ENCODE measurements around the gene RPL27A.

The RPL27A gene

DNA sequence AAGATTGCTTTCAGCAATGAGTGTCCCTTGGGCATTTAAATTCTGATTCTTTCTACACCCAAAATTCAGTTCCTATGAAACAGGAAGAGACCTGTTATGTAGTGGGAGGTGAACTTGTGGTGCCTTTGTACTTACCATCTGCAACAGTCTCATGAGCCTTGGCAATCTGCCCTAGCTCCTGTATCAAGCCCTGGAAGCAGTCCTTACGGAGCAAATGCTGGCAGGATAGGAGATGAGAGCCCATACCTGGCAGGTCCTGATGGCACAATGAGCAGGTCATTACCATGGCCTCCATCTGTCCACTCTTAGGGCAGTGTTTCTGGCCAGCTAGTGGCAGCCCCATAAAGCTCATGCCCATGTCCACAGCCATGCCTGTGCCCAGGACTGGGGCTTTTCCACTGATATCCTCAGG, 10.9 kb upstream of the RPL27A start:
- Histone ChIP-seq H3K36me3 (ENCODE audit: control insufficient read depth in 1 of 2, insufficient read depth in 2 of 2, low read length in 2 of 2) (peaks cover 11 to 14% of the 10 kb centered on the region in 2 donors), H3K4me1 (ENCODE audit: control insufficient read depth in 1 of 2, insufficient read depth in 2 of 2, low read length in 2 of 2) (peaks cover 8% of the 10 kb centered on the region in 2 donors), H3K27me3 (ENCODE audit: control insufficient read depth in 1 of 2, insufficient read depth in 2 of 2, low read length in 2 of 2) (no peaks in the 10 kb centered on the region), H3K4me3 (ENCODE audit: low read depth in 1 of 2, low read length in 2 of 2) (no peak overlapping the region), H3K27ac (ENCODE audit: low read depth, low read length) (peak overlapping the region; percentile 62), H3K9me3 (ENCODE audit: control insufficient read depth in 1 of 2, low read length in 2 of 2) (no peaks in the 10 kb centered on the region), H3K9ac (ENCODE audit: low read depth in 1 of 2, low read length in 2 of 2) (peak overlapping the region in 1 of 2 donors; percentile 6)

GRCh38 chr11:8672346-8672745, 10.2 kb upstream of the RPL27A start:
- no peak overlapping the region for H3K27ac ChIP-seq (ENCODE audit: low read depth, low read length)
- H3K9ac ChIP-seq (ENCODE audit: low read depth in 1 of 2, low read length in 2 of 2), result no peak overlapping the region
- H3K4me1 ChIP-seq (ENCODE audit: control insufficient read depth in 1 of 2, insufficient read depth in 2 of 2, low read length in 2 of 2), result peaks cover 8% of the 10 kb centered on the region in 2 donors
- no peaks in the 10 kb centered on the region for H3K9me3 ChIP-seq (ENCODE audit: control insufficient read depth in 1 of 2, low read length in 2 of 2)
- no peak overlapping the region for H3K4me3 ChIP-seq (ENCODE audit: low read depth in 1 of 2, low read length in 2 of 2)
- no peaks in the 10 kb centered on the region for H3K27me3 ChIP-seq (ENCODE audit: control insufficient read depth in 1 of 2, insufficient read depth in 2 of 2, low read length in 2 of 2)
- peaks cover 11 to 14% of the 10 kb centered on the region in 2 donors for H3K36me3 ChIP-seq (ENCODE audit: control insufficient read depth in 1 of 2, insufficient read depth in 2 of 2, low read length in 2 of 2)

DNA sequence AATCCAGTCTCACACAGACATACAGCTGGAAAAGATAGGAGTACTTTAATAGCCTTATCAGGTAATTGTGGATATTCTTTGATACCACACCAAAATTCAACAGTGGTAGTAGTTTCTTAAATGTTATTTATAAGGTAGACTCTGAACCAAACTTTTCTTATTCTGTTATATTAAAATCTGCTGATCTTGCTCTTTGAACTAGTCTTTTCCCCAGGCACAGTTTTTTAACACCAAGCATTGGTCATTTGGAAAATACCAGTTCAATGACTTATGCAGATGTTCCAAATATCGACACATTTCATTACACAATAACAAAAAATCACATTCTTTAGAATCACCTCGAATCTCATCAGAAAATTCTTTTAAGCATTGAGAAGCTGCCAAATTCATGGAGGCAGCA, 7.7 kb upstream of the RPL27A start:
- Histone ChIP-seq H3K9me3 (ENCODE audit: control insufficient read depth in 1 of 2, low read length in 2 of 2) (no peaks in the 10 kb centered on the region), H3K36me3 (ENCODE audit: control insufficient read depth in 1 of 2, insufficient read depth in 2 of 2, low read length in 2 of 2) (peaks cover 11 to 26% of the 10 kb centered on the region in 2 donors), H3K4me3 (ENCODE audit: low read depth in 1 of 2, low read length in 2 of 2) (no peak overlapping the region), H3K9ac (ENCODE audit: low read depth in 1 of 2, low read length in 2 of 2) (no peak overlapping the region), H3K27me3 (ENCODE audit: control insufficient read depth in 1 of 2, insufficient read depth in 2 of 2, low read length in 2 of 2) (no peaks in the 10 kb centered on the region), H3K27ac (ENCODE audit: low read depth, low read length) (no peak overlapping the region), H3K4me1 (ENCODE audit: control insufficient read depth in 1 of 2, insufficient read depth in 2 of 2, low read length in 2 of 2) (peaks cover 8% of the 10 kb centered on the region in 2 donors)

DNA sequence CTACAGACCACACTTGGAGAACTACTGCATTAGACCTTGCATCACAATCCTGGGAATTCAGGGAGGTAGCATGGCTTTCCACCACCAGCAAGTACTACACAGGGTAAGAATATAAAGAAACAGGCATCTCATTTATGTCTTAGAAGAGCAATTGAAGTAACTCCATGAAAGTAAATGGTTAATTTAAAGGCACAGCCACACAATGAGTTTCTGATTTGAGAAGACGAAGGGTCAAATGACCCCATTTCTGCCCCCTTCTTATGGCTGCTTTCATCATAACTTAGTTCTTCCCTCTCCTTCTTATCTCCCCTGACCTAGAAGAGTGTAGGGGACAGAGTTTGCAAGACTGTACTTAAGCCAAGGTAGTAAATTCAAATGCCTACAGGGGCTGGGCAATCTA, 6.1 kb upstream of the RPL27A start:
- Histone ChIP-seq H3K4me3 (ENCODE audit: low read depth in 1 of 2, low read length in 2 of 2) (no peak overlapping the region), H3K9me3 (ENCODE audit: control insufficient read depth in 1 of 2, low read length in 2 of 2) (no peaks in the 10 kb centered on the region), H3K27ac (ENCODE audit: low read depth, low read length) (no peak overlapping the region)

GRCh38 chr11:8679006-8679405, 3.6 kb upstream of the RPL27A start:
- Histone ChIP-seq H3K27ac (ENCODE audit: low read depth, low read length) (no peak overlapping the region), H3K36me3 (ENCODE audit: control insufficient read depth in 1 of 2, insufficient read depth in 2 of 2, low read length in 2 of 2) (peaks cover 1 to 15% of the 10 kb centered on the region in 2 donors), H3K9me3 (ENCODE audit: control insufficient read depth in 1 of 2, low read length in 2 of 2) (no peaks in the 10 kb centered on the region), H3K9ac (ENCODE audit: low read depth in 1 of 2, low read length in 2 of 2) (no peak overlapping the region), H3K4me3 (ENCODE audit: low read depth in 1 of 2, low read length in 2 of 2) (no peak overlapping the region), H3K27me3 (ENCODE audit: control insufficient read depth in 1 of 2, insufficient read depth in 2 of 2, low read length in 2 of 2) (no peaks in the 10 kb centered on the region), H3K4me1 (ENCODE audit: control insufficient read depth in 1 of 2, insufficient read depth in 2 of 2, low read length in 2 of 2) (peaks cover 8 to 9% of the 10 kb centered on the region in 2 donors)

More for the DNA sequence above, 6.1 kb upstream of the RPL27A start:
- Histone ChIP-seq H3K4me1 (ENCODE audit: control insufficient read depth in 1 of 2, insufficient read depth in 2 of 2, low read length in 2 of 2) (peaks cover 8 to 9% of the 10 kb centered on the region in 2 donors), H3K9ac (ENCODE audit: low read depth in 1 of 2, low read length in 2 of 2) (no peak overlapping the region), H3K27me3 (ENCODE audit: control insufficient read depth in 1 of 2, insufficient read depth in 2 of 2, low read length in 2 of 2) (no peaks in the 10 kb centered on the region), H3K36me3 (ENCODE audit: control insufficient read depth in 1 of 2, insufficient read depth in 2 of 2, low read length in 2 of 2) (peaks cover 4 to 22% of the 10 kb centered on the region in 2 donors)

DNA sequence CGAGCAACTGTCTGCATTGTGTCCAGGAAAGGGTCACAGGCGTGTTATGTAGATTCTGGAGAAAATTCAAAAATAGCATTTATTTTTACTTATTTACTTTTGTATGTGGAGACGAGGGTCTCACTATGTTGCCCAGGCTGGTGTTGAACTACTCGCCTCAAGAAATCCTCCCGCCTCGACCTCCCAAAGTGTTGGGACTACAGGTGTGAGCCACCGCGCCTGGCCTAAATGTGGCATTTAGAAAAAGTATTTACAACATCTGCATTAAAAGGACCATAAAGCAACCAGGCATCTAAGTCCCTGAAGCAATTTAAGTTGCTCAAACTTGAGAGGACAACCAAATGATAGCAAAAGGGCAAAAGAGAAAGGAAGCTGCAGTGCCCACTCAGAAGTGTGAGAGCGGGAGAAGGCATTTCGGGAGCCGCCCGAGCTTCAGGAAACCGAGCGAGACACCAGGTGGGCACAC, 722 bp upstream of the RPL27A start:
- H3K4me3 ChIP-seq (ENCODE audit: low read depth in 1 of 2, low read length in 2 of 2), result peak overlapping the region; percentile 86 to 96
- H3K4me1 ChIP-seq (ENCODE audit: control insufficient read depth in 1 of 2, insufficient read depth in 2 of 2, low read length in 2 of 2), result peaks cover 19 to 22% of the 10 kb centered on the region in 2 donors
- H3K9me3 ChIP-seq (ENCODE audit: control insufficient read depth in 1 of 2, low read length in 2 of 2), result no peaks in the 10 kb centered on the region
- peak overlapping the region; percentile 83 for H3K27ac ChIP-seq (ENCODE audit: low read depth, low read length)
- H3K27me3 ChIP-seq (ENCODE audit: control insufficient read depth in 1 of 2, insufficient read depth in 2 of 2, low read length in 2 of 2), result no peaks in the 10 kb centered on the region
- peak overlapping the region; percentile 95 to 97 for H3K9ac ChIP-seq (ENCODE audit: low read depth in 1 of 2, low read length in 2 of 2)
- H3K36me3 ChIP-seq (ENCODE audit: control insufficient read depth in 1 of 2, insufficient read depth in 2 of 2, low read length in 2 of 2), result peaks cover 23 to 44% of the 10 kb centered on the region in 2 donors

DNA sequence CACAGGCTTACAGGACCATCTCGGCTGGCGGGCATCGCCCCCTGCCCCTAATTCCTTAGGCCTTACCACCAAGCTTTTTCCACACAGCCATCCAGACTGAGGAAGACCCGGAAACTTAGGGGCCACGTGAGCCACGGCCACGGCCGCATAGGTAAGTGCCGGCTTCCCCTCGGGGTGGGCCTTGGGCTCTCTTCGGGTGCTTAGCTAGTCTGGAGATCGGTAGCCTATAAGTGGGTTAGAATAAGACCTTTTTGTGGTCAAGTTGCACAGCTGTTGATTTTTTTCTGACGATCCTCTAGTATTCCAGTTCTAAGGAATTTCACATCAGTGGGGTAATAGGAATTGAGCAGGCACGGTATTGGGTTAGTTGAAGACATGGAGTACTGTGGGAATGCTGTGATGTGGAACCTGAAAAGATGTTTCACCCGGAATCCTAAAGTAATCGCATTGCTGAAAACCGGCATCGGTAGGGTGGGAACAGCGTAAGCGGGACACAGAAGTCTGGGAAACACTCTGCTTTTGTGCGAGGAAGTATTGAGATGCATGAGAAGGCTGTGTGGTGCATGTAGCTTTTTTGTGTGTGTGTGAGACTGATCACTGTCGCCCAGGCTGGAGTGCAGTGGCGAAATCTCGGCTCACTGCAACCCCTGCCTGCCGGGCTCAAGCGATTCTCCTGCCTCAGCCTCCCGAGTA, 669 bp downstream of the RPL27A start:
- H3K4me1 ChIP-seq (ENCODE audit: control insufficient read depth in 1 of 2, insufficient read depth in 2 of 2, low read length in 2 of 2), result peaks cover 25 to 28% of the 10 kb centered on the region in 2 donors

DNA sequence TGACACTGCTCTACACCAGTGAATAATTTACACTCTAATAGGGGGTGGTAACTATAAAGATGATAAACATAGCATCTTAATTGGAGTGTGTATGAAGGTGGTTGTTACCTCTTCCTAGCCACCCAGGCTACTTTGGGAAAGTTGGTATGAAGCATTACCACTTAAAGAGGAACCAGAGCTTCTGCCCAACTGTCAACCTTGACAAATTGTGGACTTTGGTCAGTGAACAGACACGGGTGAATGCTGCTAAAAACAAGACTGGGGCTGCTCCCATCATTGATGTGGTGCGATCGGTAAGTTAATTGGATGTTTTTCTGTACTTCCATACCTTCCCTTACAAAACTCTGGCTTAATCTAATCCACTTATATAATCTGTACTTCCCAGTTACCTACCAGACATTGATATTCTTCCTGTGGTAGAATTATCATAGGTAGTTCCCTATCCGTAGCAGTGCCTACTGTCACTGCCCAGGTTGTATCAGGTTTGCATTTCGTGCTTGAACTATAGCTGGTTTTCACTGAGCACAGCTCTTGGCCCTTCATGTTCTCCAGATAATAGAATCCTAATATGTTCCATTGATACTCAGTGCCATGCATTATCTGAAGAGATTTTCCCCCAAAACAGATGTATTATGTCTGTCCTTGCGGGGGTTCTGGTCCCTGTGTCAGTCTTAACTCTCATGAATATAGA, 2.2 kb downstream of the RPL27A start:
- Histone ChIP-seq H3K4me1 (ENCODE audit: control insufficient read depth in 1 of 2, insufficient read depth in 2 of 2, low read length in 2 of 2) (peaks cover 33 to 34% of the 10 kb centered on the region in 2 donors), H3K27ac (ENCODE audit: low read depth, low read length) (no peak overlapping the region)

More for the DNA sequence above, 669 bp downstream of the RPL27A start:
- Histone ChIP-seq H3K9ac (ENCODE audit: low read depth in 1 of 2, low read length in 2 of 2) (peak overlapping the region; percentile 95 to 97), H3K27me3 (ENCODE audit: control insufficient read depth in 1 of 2, insufficient read depth in 2 of 2, low read length in 2 of 2) (no peaks in the 10 kb centered on the region), H3K36me3 (ENCODE audit: control insufficient read depth in 1 of 2, insufficient read depth in 2 of 2, low read length in 2 of 2) (peaks cover 24 to 45% of the 10 kb centered on the region in 2 donors), H3K27ac (ENCODE audit: low read depth, low read length) (peak overlapping the region; percentile 66), H3K4me3 (ENCODE audit: low read depth in 1 of 2, low read length in 2 of 2) (peak overlapping the region; percentile 86 to 96), H3K9me3 (ENCODE audit: control insufficient read depth in 1 of 2, low read length in 2 of 2) (no peaks in the 10 kb centered on the region)

DNA sequence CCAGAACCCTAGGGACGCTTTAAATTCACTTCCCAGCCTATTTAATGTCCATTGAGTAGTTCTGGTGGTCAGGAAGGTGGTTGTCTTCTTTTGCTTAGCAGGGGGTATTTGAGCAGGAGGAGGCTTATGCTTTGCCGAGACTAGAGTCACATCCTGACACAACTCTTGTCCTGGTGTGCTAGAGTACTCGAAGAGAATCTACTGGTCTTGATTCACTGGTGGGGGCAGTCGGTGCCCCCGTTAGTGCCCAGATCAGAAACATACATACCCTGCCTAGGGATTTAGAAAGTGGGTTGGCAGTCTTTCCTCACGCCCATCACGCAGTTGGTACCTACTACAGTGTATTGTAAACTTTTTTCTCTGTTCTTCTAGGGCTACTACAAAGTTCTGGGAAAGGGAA, 2.7 kb downstream of the RPL27A start:
- Histone ChIP-seq H3K9me3 (ENCODE audit: control insufficient read depth in 1 of 2, low read length in 2 of 2) (no peaks in the 10 kb centered on the region), H3K27ac (ENCODE audit: low read depth, low read length) (no peak overlapping the region), H3K4me1 (ENCODE audit: control insufficient read depth in 1 of 2, insufficient read depth in 2 of 2, low read length in 2 of 2) (peaks cover 34% of the 10 kb centered on the region in 2 donors), H3K36me3 (ENCODE audit: control insufficient read depth in 1 of 2, insufficient read depth in 2 of 2, low read length in 2 of 2) (peaks cover 24 to 33% of the 10 kb centered on the region in 2 donors), H3K4me3 (ENCODE audit: low read depth in 1 of 2, low read length in 2 of 2) (no peak overlapping the region), H3K27me3 (ENCODE audit: control insufficient read depth in 1 of 2, insufficient read depth in 2 of 2, low read length in 2 of 2) (no peaks in the 10 kb centered on the region), H3K9ac (ENCODE audit: low read depth in 1 of 2, low read length in 2 of 2) (no peak overlapping the region)

More for the DNA sequence above, 2.2 kb downstream of the RPL27A start:
- H3K36me3 ChIP-seq (ENCODE audit: control insufficient read depth in 1 of 2, insufficient read depth in 2 of 2, low read length in 2 of 2), result peaks cover 24 to 35% of the 10 kb centered on the region in 2 donors
- peak overlapping the region; percentile 86 to 96 for H3K4me3 ChIP-seq (ENCODE audit: low read depth in 1 of 2, low read length in 2 of 2)
- no peaks in the 10 kb centered on the region for H3K9me3 ChIP-seq (ENCODE audit: control insufficient read depth in 1 of 2, low read length in 2 of 2)
- H3K27me3 ChIP-seq (ENCODE audit: control insufficient read depth in 1 of 2, insufficient read depth in 2 of 2, low read length in 2 of 2), result no peaks in the 10 kb centered on the region
- peak overlapping the region; percentile 95 to 97 for H3K9ac ChIP-seq (ENCODE audit: low read depth in 1 of 2, low read length in 2 of 2)

DNA sequence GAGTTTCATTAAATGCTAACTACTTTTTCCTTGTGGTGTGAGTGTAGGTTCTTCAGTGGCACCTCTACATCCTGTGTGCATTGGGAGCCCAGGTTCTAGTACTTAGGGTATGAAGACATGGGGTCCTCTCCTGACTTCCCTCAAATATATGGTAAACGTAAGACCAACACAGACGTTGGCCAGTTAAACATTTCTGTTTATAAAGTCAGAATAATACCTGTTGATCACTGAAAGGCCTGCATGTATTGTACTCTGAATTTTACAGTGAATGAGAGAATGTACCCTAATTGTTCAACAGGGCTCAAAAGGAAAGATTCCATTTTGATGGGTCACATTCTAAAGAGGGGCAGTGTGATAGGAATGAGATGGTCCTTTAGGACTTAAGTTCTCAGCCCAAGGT, 3.2 kb downstream of the RPL27A start:
- Histone ChIP-seq H3K27ac (ENCODE audit: low read depth, low read length) (no peak overlapping the region), H3K9ac (ENCODE audit: low read depth in 1 of 2, low read length in 2 of 2) (no peak overlapping the region), H3K4me3 (ENCODE audit: low read depth in 1 of 2, low read length in 2 of 2) (no peak overlapping the region), H3K27me3 (ENCODE audit: control insufficient read depth in 1 of 2, insufficient read depth in 2 of 2, low read length in 2 of 2) (no peaks in the 10 kb centered on the region), H3K4me1 (ENCODE audit: control insufficient read depth in 1 of 2, insufficient read depth in 2 of 2, low read length in 2 of 2) (peaks cover 34% of the 10 kb centered on the region in 2 donors), H3K9me3 (ENCODE audit: control insufficient read depth in 1 of 2, low read length in 2 of 2) (no peaks in the 10 kb centered on the region), H3K36me3 (ENCODE audit: control insufficient read depth in 1 of 2, insufficient read depth in 2 of 2, low read length in 2 of 2) (peaks cover 24 to 33% of the 10 kb centered on the region in 2 donors)
